SU-DHL-6 (cell line): ENCODE results near the gene SGPP2.

Experiments
- H2AFZ ChIP-seq: fragments of 200-600 bp; sonication (generic); 2 replicates; pipeline ENCODE4 v1.6.1; 2014; ENCODE audit warnings: low read depth, mild to moderate bottlenecking, moderate library complexity, mixed read lengths, antibody characterized with exemption, low read length; ENCODE audit not compliant: severe bottlenecking
- H3F3A ChIP-seq: fragments of 200-600 bp; shearing (Covaris generic); 2 replicates; pipeline ENCODE4 v1.6.0; 2016; ENCODE audit warnings: antibody characterized with exemption, mild to moderate bottlenecking; ENCODE audit not compliant: insufficient read depth
- H3K27ac ChIP-seq: fragments of 200-600 bp; sonication (generic); 2 replicates; pipeline ENCODE4 v1.5.1; 2016; ENCODE audit warnings: low read depth, mild to moderate bottlenecking, low read length, moderate library complexity, mixed read lengths
- H3K27me3 ChIP-seq: fragments of 200-600 bp; sonication (generic), shearing (Covaris generic); 2 replicates; pipeline ENCODE4 v1.6.0; 2014; ENCODE audit warnings: mild to moderate bottlenecking, low read length
- H3K36me3 ChIP-seq: fragments of 200-600 bp; sonication (generic); 2 replicates; pipeline ENCODE4 v1.6.1; 2014; ENCODE audit warnings: mild to moderate bottlenecking, low read length, mixed read lengths
- H3K4me2 ChIP-seq: fragments of 300-600, 200-600 bp; shearing (Covaris generic), sonication (generic); 2 replicates; pipeline ENCODE4 v1.6.0; 2014; ENCODE audit warnings: low read length, low read depth, mild to moderate bottlenecking; ENCODE audit not compliant: poor library complexity, severe bottlenecking
- H3K4me3 ChIP-seq: fragments of 200-600 bp; sonication (generic); 2 replicates; pipeline ENCODE4 v1.5.1; 2014; ENCODE audit warnings: antibody characterized with exemption, low read length, mild to moderate bottlenecking, mixed read lengths; ENCODE audit not compliant: insufficient read depth, poor library complexity, severe bottlenecking
- H3K79me2 ChIP-seq: fragments of 200-600 bp; sonication (generic); 2 replicates; pipeline ENCODE4 v1.6.1; 2014; ENCODE audit warnings: mild to moderate bottlenecking, low read length, moderate library complexity; ENCODE audit not compliant: insufficient read depth
- H3K9ac ChIP-seq: fragments of 200-600 bp; sonication (generic); 2 replicates; pipeline ENCODE4 v1.7.0; 2014; ENCODE audit warnings: mild to moderate bottlenecking, low read length
- H3K9me2 ChIP-seq: fragments of 200-600 bp; sonication (generic); replicated peaks from 2 replicates; pipeline ENCODE4 v1.6.1; 2014; ENCODE audit warnings: low read length; ENCODE audit not compliant: insufficient read depth
- H3K9me3 ChIP-seq: fragments of 200-600 bp; sonication (generic); 2 replicates; pipeline ENCODE4 v1.6.1; 2014; ENCODE audit warnings: low read length, mixed read lengths; ENCODE audit not compliant: insufficient read depth
- H4K20me1 ChIP-seq: fragments of 200-600 bp; sonication (generic); 2 replicates; pipeline ENCODE4 v1.6.1; 2014; ENCODE audit warnings: low read depth, mild to moderate bottlenecking, antibody characterized with exemption, low read length, moderate library complexity, mixed read lengths
- CTCF ChIP-seq: fragments of 200-600 bp; sonication (generic); IDR thresholded peaks from one replicate; pipeline ENCODE4 v1.5.1; 2017; ENCODE audit warnings: antibody characterized with exemption, mild to moderate bottlenecking, low read length, moderate library complexity; ENCODE audit not compliant: insufficient read depth, poor library complexity, severe bottlenecking
- EZH2phosphoT487 ChIP-seq: fragments of 200-600 bp; sonication (generic), shearing (Covaris generic); conservative IDR thresholded peaks from 2 replicates; pipeline ENCODE4 v1.6.1; 2018; ENCODE audit warnings: mild to moderate bottlenecking, antibody characterized with exemption, low read length, moderate library complexity, mixed read lengths

The SGPP2 gene

DNA sequence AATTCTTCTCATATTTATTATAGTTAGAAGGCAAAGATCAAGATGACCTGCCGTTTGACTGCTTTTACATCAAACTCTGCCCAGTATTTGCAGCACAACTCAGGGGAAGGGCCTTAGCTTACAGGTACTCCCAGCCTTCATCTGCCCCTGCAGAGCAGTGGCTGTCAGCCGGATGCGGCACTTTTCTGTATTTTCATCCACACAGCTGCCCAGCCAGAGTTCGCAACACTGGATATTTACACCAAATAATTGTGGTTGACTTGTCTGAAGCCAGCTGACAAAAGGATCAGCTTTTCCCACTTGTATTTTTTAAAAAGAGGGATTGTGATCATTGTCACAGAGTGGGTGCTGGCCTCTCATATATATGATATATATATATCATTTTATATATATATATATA, 136.8 kb downstream of the SGPP2 start:
- Histone ChIP-seq H3K9ac (no peak overlapping the region), H3K27ac (no peak overlapping the region), H2AFZ (no peak overlapping the region), H3K36me3 (no peaks in the 10 kb centered on the region), H3K4me3 (no peak overlapping the region), H3K79me2 (no peaks in the 10 kb centered on the region), H3K9me2 (no peaks in the 10 kb centered on the region), H3F3A (no peaks in the 10 kb centered on the region), H4K20me1 (no peaks in the 10 kb centered on the region; the same call in 1 of the 2 replicates), H3K9me3 (no peaks in the 10 kb centered on the region), H3K27me3 (no peaks in the 10 kb centered on the region), H3K4me2 (no peak overlapping the region)
- TF ChIP-seq CTCF: no peak
- TF ChIP-seq EZH2phosphoT487: no peak

GRCh38 chr2:222561817-222562645, 137.7 kb downstream of the SGPP2 start:
- TF ChIP-seq CTCF: peak; percentile 79
- TF ChIP-seq EZH2phosphoT487: no peak
- H3K4me2 ChIP-seq: no peak overlapping the region
- H3K9me2 ChIP-seq: no peaks in the 10 kb centered on the region

GRCh38 chr2:222563106-222563718, 138.9 kb downstream of the SGPP2 start:
- no peaks in the 10 kb centered on the region for H3K27me3 ChIP-seq
- no peak overlapping the region for H3K4me2 ChIP-seq
- H4K20me1 ChIP-seq: no peaks in the 10 kb centered on the region
- H3K27ac ChIP-seq: no peak overlapping the region
- H3K9me3 ChIP-seq: no peaks in the 10 kb centered on the region
- no peak overlapping the region for H3K9ac ChIP-seq
- no peaks in the 10 kb centered on the region for H3F3A ChIP-seq
- H3K79me2 ChIP-seq: no peaks in the 10 kb centered on the region
- no peaks in the 10 kb centered on the region for H3K9me2 ChIP-seq
- no peak overlapping the region for H3K4me3 ChIP-seq
- no peak for TF ChIP-seq EZH2phosphoT487
- no peak for TF ChIP-seq CTCF
- H3K36me3 ChIP-seq: 0 out of 2 replicates have a peak, but pooled peaks cover 3% of the 10 kb centered on the region
- no peak overlapping the region for H2AFZ ChIP-seq

More at GRCh38 chr2:222561817-222562645, 137.7 kb downstream of the SGPP2 start:
- Histone ChIP-seq H3K9ac (no peak overlapping the region), H4K20me1 (no peaks in the 10 kb centered on the region; the same call in 1 of the 2 replicates), H3K36me3 (no peaks in the 10 kb centered on the region), H3K9me3 (no peaks in the 10 kb centered on the region), H3K27me3 (no peaks in the 10 kb centered on the region), H3K4me3 (no peak overlapping the region), H3F3A (no peaks in the 10 kb centered on the region), H3K27ac (no peak overlapping the region), H3K79me2 (no peaks in the 10 kb centered on the region), H2AFZ (no peak overlapping the region)
